GM12878 (cell line): ENCODE data around the gene MDFIC2.

Experiments used
- BMI1 ChIP-seq: fragments of 450-650 bp; IDR thresholded peaks from 2 replicates; pipeline ENCODE4 v1.6.1; 2016; ENCODE audit warnings: mild to moderate bottlenecking, moderate library complexity, borderline replicate concordance
- CTCF ChIP-seq, 3 experiments: IDR thresholded peaks in 2 of 3; conservative IDR thresholded peaks in 1 of 3; 2 replicates each; pipeline ENCODE4 v1.5.1; 2011; ENCODE audit warnings: low read depth in 3 of 3, low read length in 3 of 3, mild to moderate bottlenecking in 3 of 3, control low read depth in 2 of 3, moderate library complexity in 2 of 3, inconsistent platforms in 1 of 3, mixed read lengths in 1 of 3; ENCODE audit not compliant: control insufficient read depth in 2 of 3, insufficient read depth in 1 of 3; ENCODE audit errors: extremely low read depth in 1 of 3
- EZH2 ChIP-seq: IDR thresholded peaks from 2 replicates; pipeline ENCODE4 v1.6.1; 2012; ENCODE audit warnings: low read depth, mild to moderate bottlenecking, control low read depth, inconsistent platforms, low read length, borderline replicate concordance; ENCODE audit not compliant: control insufficient read depth
- GABPA ChIP-seq: IDR thresholded peaks from 2 replicates; pipeline ENCODE4 v1.6.1; 2014; ENCODE audit warnings: antibody characterized with exemption, low read depth, mild to moderate bottlenecking, inconsistent platforms
- HDAC2 ChIP-seq: fragments of 200-600 bp; sonication (generic); IDR thresholded peaks from 2 replicates; pipeline ENCODE4 v1.6.1; 2017
- JUND ChIP-seq: IDR thresholded peaks from 2 replicates; pipeline ENCODE4 v1.6.1; 2012; ENCODE audit warnings: low read depth, mild to moderate bottlenecking, low read length, improper control_type of control experiment, moderate library complexity
- MAX ChIP-seq: IDR thresholded peaks from 2 replicates; pipeline ENCODE4 v1.6.1; 2012; ENCODE audit warnings: low read depth, low read length, improper control_type of control experiment
- POLR2A ChIP-seq: IDR thresholded peaks from 2 replicates; pipeline ENCODE4 v1.6.1; 2011; ENCODE audit warnings: low read depth, mild to moderate bottlenecking, low read length
- POLR2AphosphoS5 ChIP-seq: IDR thresholded peaks from 2 replicates; pipeline ENCODE4 v1.6.1; 2011; ENCODE audit warnings: mild to moderate bottlenecking, low read length, inconsistent platforms
- RCOR1 ChIP-seq: conservative IDR thresholded peaks from 2 replicates; pipeline ENCODE4 v1.6.1; 2012; ENCODE audit warnings: low read depth, low read length, improper control_type of control experiment

DNA sequence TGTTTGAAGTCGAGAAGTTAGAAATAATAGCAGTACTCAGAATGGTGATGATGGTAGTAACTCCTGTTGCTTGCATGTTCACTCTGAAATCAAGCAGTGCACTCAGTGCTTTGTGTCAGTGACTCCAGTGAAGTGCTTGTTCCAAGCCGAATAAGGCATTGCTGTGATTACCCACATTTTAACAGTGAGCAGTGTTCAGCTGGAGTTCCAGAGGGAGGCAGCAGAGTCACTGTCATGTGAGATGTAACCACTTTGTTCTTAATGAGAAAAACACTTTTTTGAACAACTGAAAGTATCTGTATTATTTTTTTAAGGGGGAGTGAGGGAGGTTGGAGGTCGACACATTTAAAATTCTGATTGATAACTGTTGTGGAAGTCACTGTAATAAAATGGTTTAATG lies 3.7 kb downstream of the MDFIC2 start:
- TF ChIP-seq CTCF (IDR thresholded peaks at IDR 0.05 in 2 of 3, conservative IDR thresholded peaks at IDR 0.05 in 1 of 3; ENCODE audit: control insufficient read depth in 2 of 3, extremely low read depth in 1 of 3, insufficient read depth in 1 of 3, low read depth in 3 of 3, low read length in 3 of 3) (peak in 2 of 3 experiments; percentile 30; a peak in 2 of 6 replicates), POLR2A (no peak), JUND (no peak), BMI1 (no peak), RCOR1 (no peak), HDAC2 (no peak), POLR2AphosphoS5 (no peak), GABPA (no peak), MAX (no peak), EZH2 (no peak)
